Chondrocyte (in vitro differentiated cells): ENCODE results near the gene CCDC6. TPM values are rescaled to one million over a fixed set of nuclear protein-coding genes. Genes with fewer than 3 reads are reported as not detected.

Experiments
- DNase-seq: peaks from one replicate; pipeline ENCODE4 v3.0.0; 2021; ENCODE audit warnings: mixed read lengths, low spot score
- H3K27ac Mint-ChIP-seq: one replicate; pipeline ENCODE4 v1.8.0; 2021; ENCODE audit warnings: mild to moderate bottlenecking, moderate library complexity, mixed read lengths; ENCODE audit not compliant: unreplicated experiment
- H3K27me3 Mint-ChIP-seq: 2 replicates; pipeline ENCODE4 v1.8.0; 2021; ENCODE audit warnings: low read depth, mixed read lengths
- H3K36me3 Mint-ChIP-seq: 2 replicates; pipeline ENCODE4 v1.8.0; 2021; ENCODE audit warnings: low read depth, mixed read lengths
- H3K4me1 Mint-ChIP-seq: 2 replicates; pipeline ENCODE4 v1.8.0; 2021; ENCODE audit warnings: low read depth, mild to moderate bottlenecking, mixed read lengths
- H3K4me3 Mint-ChIP-seq: one replicate; pipeline ENCODE4 v1.8.0; 2021; ENCODE audit warnings: mild to moderate bottlenecking, moderate library complexity, mixed read lengths; ENCODE audit not compliant: unreplicated experiment
- H3K9me3 Mint-ChIP-seq: 2 replicates; pipeline ENCODE4 v1.8.0; 2021; ENCODE audit warnings: low read depth, mixed read lengths
- CTCF ChIP-seq: fragments of 200-600 bp; sonication (generic); IDR thresholded peaks from 2 replicates; pipeline ENCODE4 v1.5.0; 2021; ENCODE audit warnings: antibody characterized with exemption, mild to moderate bottlenecking, moderate library complexity
- total RNA-seq: library from RNA; stranded (reverse); gene quantifications from 3 replicates; pipeline ENCODE4 v1.2.1, GENCODE V29; 2021

CCDC6 gene
- total RNA-seq, 1 donor from 2014 or later, result 59.3 TPM

DNA sequence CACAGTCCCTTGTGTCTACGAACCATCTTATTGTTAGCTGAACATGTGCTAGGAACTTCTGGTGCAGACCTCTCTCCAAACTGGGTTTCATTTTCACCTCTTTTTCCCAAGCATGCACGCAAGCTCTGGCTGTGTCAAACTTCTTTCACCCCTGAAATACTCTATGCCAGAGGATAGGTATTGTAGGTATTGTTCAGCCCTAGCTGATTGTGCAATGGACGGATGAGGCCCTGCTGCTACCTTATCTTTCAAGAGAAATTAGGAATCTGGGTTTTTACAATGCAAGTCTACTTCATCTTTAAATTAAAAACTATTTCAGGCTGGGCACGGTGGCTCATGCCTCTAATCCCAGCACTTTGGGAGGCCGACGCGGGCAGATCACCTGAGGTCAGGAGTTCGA is 124.8 kb downstream of the CCDC6 start:
- Mint-ChIP-seq H3K27me3 (no peaks in the 10 kb centered on the region), H3K27ac (no peak overlapping the region)
- DNase-seq, result no peak

DNA sequence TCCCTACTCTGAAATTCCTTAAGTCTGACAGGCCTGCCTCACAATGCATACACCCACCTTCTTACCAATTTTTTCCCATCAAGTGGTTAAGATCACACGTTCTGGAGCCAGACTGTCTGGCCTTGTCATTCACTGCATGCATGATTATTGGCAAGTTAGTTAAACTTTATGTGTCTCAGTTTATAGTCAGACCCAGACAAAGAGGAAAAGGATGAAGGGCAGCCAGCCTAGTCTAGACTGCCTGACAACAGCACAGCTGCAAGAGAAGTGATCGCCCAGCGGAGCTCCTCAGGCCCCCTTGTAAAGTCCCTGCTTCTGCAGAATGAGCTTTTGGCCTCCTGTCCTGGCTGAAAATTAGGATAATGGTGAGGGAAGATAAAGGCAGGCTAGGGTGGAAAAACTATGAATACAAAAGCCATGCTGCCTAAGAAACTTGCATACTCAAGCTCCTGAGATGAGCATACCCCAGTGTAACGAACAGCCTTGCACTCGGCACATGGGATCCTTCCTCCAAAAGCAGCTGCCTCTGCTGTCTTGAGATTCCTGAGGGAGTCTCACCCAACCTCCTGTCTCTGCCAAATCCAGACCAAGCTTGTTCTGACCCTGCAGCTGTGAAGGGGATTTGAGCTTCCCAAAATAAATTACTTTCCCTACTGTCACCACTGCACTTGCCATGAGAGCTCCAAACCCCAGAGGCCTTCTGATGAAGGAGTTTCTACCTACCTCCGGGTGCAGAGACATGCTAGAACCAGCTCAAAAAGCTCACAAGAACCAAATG is 126.4 kb downstream of the CCDC6 start:
- H3K4me3 Mint-ChIP-seq, result no peak overlapping the region
- no peaks in the 10 kb centered on the region for H3K36me3 Mint-ChIP-seq
- peak overlapping the region; percentile 8 for H3K27ac Mint-ChIP-seq
- no peaks in the 10 kb centered on the region for H3K27me3 Mint-ChIP-seq
- H3K4me1 Mint-ChIP-seq, result peaks cover 4% of the 10 kb centered on the region
- H3K9me3 Mint-ChIP-seq, result peaks cover 6% of the 10 kb centered on the region
- no peak for DNase-seq
- TF ChIP-seq CTCF, result no peak

More for the DNA sequence above, 124.8 kb downstream of the CCDC6 start:
- TF ChIP-seq CTCF, result no peak
- peaks cover 6% of the 10 kb centered on the region for H3K9me3 Mint-ChIP-seq
- no peak overlapping the region for H3K4me3 Mint-ChIP-seq
- H3K4me1 Mint-ChIP-seq, result peaks cover 4% of the 10 kb centered on the region
- no peaks in the 10 kb centered on the region for H3K36me3 Mint-ChIP-seq

GRCh38 chr10:59774451-59774850 is 131.9 kb downstream of the CCDC6 start:
- no peaks in the 10 kb centered on the region for H3K4me1 Mint-ChIP-seq

DNA sequence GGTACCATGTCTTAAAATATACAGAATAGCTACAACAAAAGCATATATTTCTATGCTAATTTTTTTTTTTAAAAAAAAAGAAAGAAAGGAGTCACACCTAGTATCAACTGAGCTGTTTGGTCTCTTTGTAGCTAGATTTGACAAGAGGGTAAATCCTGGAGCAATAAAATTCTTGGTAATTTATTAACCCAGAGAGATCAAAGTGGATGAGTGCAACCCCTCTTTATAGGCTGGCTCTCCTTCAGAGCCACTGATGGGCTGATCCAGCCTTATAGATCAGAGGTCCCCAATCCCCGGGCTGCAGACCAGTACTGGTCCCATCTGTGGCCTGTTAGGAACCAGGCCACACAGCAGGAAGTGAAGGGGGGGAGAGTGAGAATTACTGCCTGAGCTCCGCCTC is 133.3 kb downstream of the CCDC6 start:
- no peaks in the 10 kb centered on the region for H3K4me1 Mint-ChIP-seq
- H3K4me3 Mint-ChIP-seq, result no peak overlapping the region
- no peak for TF ChIP-seq CTCF
- H3K9me3 Mint-ChIP-seq, result peaks cover 2% of the 10 kb centered on the region
- H3K27me3 Mint-ChIP-seq, result peaks cover 1% of the 10 kb centered on the region
- H3K36me3 Mint-ChIP-seq, result no peaks in the 10 kb centered on the region
- H3K27ac Mint-ChIP-seq, result no peak overlapping the region
- no peak for DNase-seq

More at GRCh38 chr10:59774451-59774850, 131.9 kb downstream of the CCDC6 start:
- H3K36me3 Mint-ChIP-seq, result no peaks in the 10 kb centered on the region
- no peak for TF ChIP-seq CTCF
- no peak for DNase-seq
- H3K27me3 Mint-ChIP-seq, result peaks cover 1% of the 10 kb centered on the region
- H3K27ac Mint-ChIP-seq, result no peak overlapping the region
- H3K9me3 Mint-ChIP-seq, result peaks cover 6% of the 10 kb centered on the region
- H3K4me3 Mint-ChIP-seq, result no peak overlapping the region

DNA sequence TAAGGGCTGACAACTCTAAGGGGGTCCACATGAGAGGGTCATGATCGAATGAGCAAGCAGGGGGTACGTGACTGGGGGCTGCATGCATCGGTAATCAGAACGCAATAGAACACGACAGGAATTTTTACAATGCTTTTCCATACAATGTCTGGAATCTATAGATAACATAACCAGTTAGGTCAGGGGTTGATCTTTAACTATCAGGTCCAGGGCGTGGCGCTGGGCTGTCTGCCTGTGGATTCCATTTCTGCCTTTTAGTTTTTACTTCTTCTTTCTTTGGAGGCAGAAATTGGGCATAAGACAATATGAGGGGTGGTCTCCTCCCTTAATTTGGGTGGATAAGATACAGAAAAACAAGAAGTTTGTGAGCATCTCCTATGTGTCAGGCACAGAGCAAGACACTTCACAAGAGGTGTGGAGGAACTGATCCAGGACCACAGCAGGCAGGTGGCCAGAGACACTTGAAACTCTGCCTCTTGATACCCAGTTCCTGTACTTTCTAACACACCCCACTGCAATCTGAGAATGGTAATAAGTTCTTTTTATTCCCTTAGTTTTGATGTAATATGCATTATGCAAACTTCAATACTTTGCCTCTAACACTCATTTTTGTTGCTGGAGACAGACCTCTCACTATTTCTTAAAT is 135.1 kb downstream of the CCDC6 start:
- H3K36me3 Mint-ChIP-seq, result no peaks in the 10 kb centered on the region

More for the DNA sequence above, 135.1 kb downstream of the CCDC6 start:
- no peak overlapping the region for H3K4me3 Mint-ChIP-seq
- H3K27me3 Mint-ChIP-seq, result peaks cover 1% of the 10 kb centered on the region
- no peaks in the 10 kb centered on the region for H3K4me1 Mint-ChIP-seq
- no peak for DNase-seq
- H3K9me3 Mint-ChIP-seq, result no peaks in the 10 kb centered on the region
- H3K27ac Mint-ChIP-seq, result no peak overlapping the region
- no peak for TF ChIP-seq CTCF
